A673 (cell line): Measurements from ENCODE around the gene SNTG2. TPM values are rescaled to one million over a fixed set of nuclear protein-coding genes. Genes with fewer than 3 reads are reported as not detected.

Source experiments
- BruUV-seq: library from RNA; stranded (reverse); fragments of 400-500 nt; replicated peaks from 2 replicates; lab custom pipeline; 2021; lab: Mats Ljungman, UMichigan
- CTCF ChIA-PET: fragments of 300-600 bp; sonication (Branson Sonifier 250); formaldehyde crosslinking; loops from one replicate; lab custom pipeline; 2022; ENCODE audit warnings: antibody characterized with exemption; lab: Charles Lee
- POLR2A ChIA-PET: fragments of 300-600 bp; sonication (Branson Sonifier 250); formaldehyde crosslinking; loops from one replicate; lab custom pipeline; 2022; ENCODE audit warnings: antibody characterized with exemption; ENCODE audit not compliant: low non-redundant PET; lab: Charles Lee
- DNase-seq: peaks from one replicate; pipeline ENCODE4 v3.0.0-alpha.2; 2015; ENCODE audit warnings: low spot score
- H3K27ac ChIP-seq: fragments of 200-600 bp; sonication (generic); 2 replicates; pipeline ENCODE4 v1.5.1; 2016; ENCODE audit warnings: mixed run types, low read depth, mild to moderate bottlenecking, mixed read lengths, antibody characterized with exemption, low read length; ENCODE audit not compliant: poor library complexity, severe bottlenecking
- H3K27me3 ChIP-seq: fragments of 200-600 bp; sonication (generic); replicated peaks from 2 replicates; pipeline ENCODE4 v1.6.1; 2017; ENCODE audit warnings: mixed run types, low read depth, mild to moderate bottlenecking, mixed read lengths, antibody characterized with exemption, low read length; ENCODE audit not compliant: insufficient read depth, poor library complexity
- H3K36me3 ChIP-seq: fragments of 200-600 bp; sonication (generic); 2 replicates; pipeline ENCODE4 v1.6.1; 2016; ENCODE audit warnings: mixed run types, mild to moderate bottlenecking, mixed read lengths, antibody characterized with exemption, low read length; ENCODE audit not compliant: insufficient read depth, poor library complexity, severe bottlenecking
- H3K4me1 ChIP-seq: fragments of 200-600 bp; sonication (generic); 2 replicates; pipeline ENCODE4 v1.6.1; 2017; ENCODE audit warnings: mixed run types, mild to moderate bottlenecking, mixed read lengths, antibody characterized with exemption, low read length; ENCODE audit not compliant: insufficient read depth, poor library complexity, severe bottlenecking
- H3K4me3 ChIP-seq: fragments of 200-600 bp; sonication (generic); 2 replicates; pipeline ENCODE4 v1.5.1; 2016; ENCODE audit warnings: low read depth, mixed run types, mild to moderate bottlenecking, mixed read lengths, low read length; ENCODE audit not compliant: poor library complexity, severe bottlenecking
- H3K9me3 ChIP-seq: fragments of 200-600 bp; sonication (generic); 2 replicates; pipeline ENCODE4 v1.6.1; 2016; ENCODE audit warnings: mixed run types, low read depth, mild to moderate bottlenecking, mixed read lengths, antibody characterized with exemption, low read length; ENCODE audit not compliant: poor library complexity, severe bottlenecking
- CTCF ChIP-seq: fragments of 300-800, 200-600 bp; sonication (generic); conservative IDR thresholded peaks from 2 replicates; pipeline ENCODE4 v1.5.1; 2017; ENCODE audit warnings: low read depth, mild to moderate bottlenecking, antibody characterized with exemption, low read length, moderate library complexity, mixed read lengths
- EZH2 ChIP-seq: fragments of 200-600 bp; sonication (generic); IDR thresholded peaks from 2 replicates; pipeline ENCODE4 v1.6.1; 2017; ENCODE audit warnings: borderline replicate concordance, low read depth, mild to moderate bottlenecking, mixed read lengths, antibody characterized with exemption, low read length; ENCODE audit not compliant: poor library complexity, severe bottlenecking
- intact Hi-C: fragments of 100-400 bp; cut with micrococcal nuclease; formaldehyde crosslinking; loops from one replicate; pipeline ENCODE4 v1.10.0; 2022; ENCODE audit not compliant: unreplicated experiment
- total RNA-seq: library from RNA; stranded (reverse); gene quantifications from 2 replicates; pipeline ENCODE4 v1.2.3, GENCODE V29; 2021

Gene SNTG2
- total RNA-seq, 1 experiment from 2014 or later = 3.7 TPM

- Histone ChIP-seq H3K9me3 (no peaks in the 10 kb centered on the region), H3K4me1 (no peaks in the 10 kb centered on the region), H3K4me3 (no peak overlapping the region), H3K27ac (no peak overlapping the region), H3K36me3 (no peaks in the 10 kb centered on the region), H3K27me3 (no peaks in the 10 kb centered on the region)
- TF ChIP-seq EZH2 = no peak
- TF ChIP-seq CTCF = no peak
- no TSS peak for BruUV-seq
- no peak for DNase-seq
- intact Hi-C loops = no loop called here
- ChIA-PET POLR2A (no interaction called here), CTCF (no interaction called here)
Observed at GRCh38 chr2:1321321-1321720, 370.7 kb downstream of the SNTG2 start.

GRCh38 chr2:1324884-1325283 is 374.2 kb downstream of the SNTG2 start:
- Histone ChIP-seq H3K9me3 (no peaks in the 10 kb centered on the region), H3K27ac (no peak overlapping the region), H3K4me1 (no peaks in the 10 kb centered on the region), H3K27me3 (no peaks in the 10 kb centered on the region), H3K4me3 (no peak overlapping the region), H3K36me3 (no peaks in the 10 kb centered on the region)
- TF ChIP-seq CTCF = no peak
- no peak for TF ChIP-seq EZH2
- no TSS peak for BruUV-seq
- ChIA-PET POLR2A (no interaction called here), CTCF (no interaction called here)
- DNase-seq = no peak
- intact Hi-C loops = no loop called here

- H3K27ac ChIP-seq = no peak overlapping the region
- ChIA-PET CTCF (no interaction called here), POLR2A (interaction anchor here (0.6 kb wide), 1 partner anchor 11 kb away, joined by 3 read pairs; no protein-coding TSS in a partner anchor)
- no peaks in the 10 kb centered on the region for H3K4me1 ChIP-seq
- DNase-seq = no peak
- no peaks in the 10 kb centered on the region for H3K36me3 ChIP-seq
- intact Hi-C loops = no loop called here
- TF ChIP-seq CTCF = no peak
- no TSS peak for BruUV-seq
- H3K4me3 ChIP-seq = no peak overlapping the region
- no peaks in the 10 kb centered on the region for H3K27me3 ChIP-seq
- H3K9me3 ChIP-seq = no peaks in the 10 kb centered on the region
Observed at GRCh38 chr2:1328684-1329083, 378.0 kb downstream of the SNTG2 start.
